CD4-positive, alpha-beta T cell (primary cell): ENCODE results near the gene YY1. TPM values are rescaled to one million over a fixed set of nuclear protein-coding genes. Genes with fewer than 3 reads are reported as not detected.
A peak's percentile ranks its signal among the peaks of the same experiment; 100 is the strongest.

ENCODE experiments used
- ATAC-seq: fragments of 200-7000 bp; cut with Tn5 transposase; one replicate; pipeline ENCODE4 v1.10.0; 2022; ENCODE audit warnings: mild to moderate bottlenecking; ENCODE audit not compliant: poor library complexity
- CTCF ChIA-PET: fragments of 350-600 bp; sonication (Branson Sonifier 250); formaldehyde crosslinking; loops from one replicate; lab custom pipeline; 2021; ENCODE audit warnings: antibody characterized with exemption, inconsistent platforms; lab: Charles Lee
- POLR2A ChIA-PET: fragments of 350-600 bp; sonication (Branson Sonifier 250); formaldehyde crosslinking; loops from one replicate; lab custom pipeline; 2021; ENCODE audit warnings: antibody characterized with exemption, inconsistent platforms; lab: Charles Lee
- DNase-seq, 14 experiments: peaks; one replicate each; pipeline ENCODE4 v3.0.0-alpha.2; 2013 to 2020; ENCODE audit warnings: mixed read lengths in 2 of 14
- H3K27ac ChIP-seq, 2 donors: one replicate each; pipeline versions ENCODE4 v1.5.1 to v1.7.0; 2013; ENCODE audit warnings: low read length in 2 of 2, low read depth in 1 of 2, mild to moderate bottlenecking in 1 of 2
- H3K27me3 ChIP-seq, 2 experiments: 1 replicate in 1 of 2; 2 replicates in 1 of 2; pipeline versions ENCODE4 v1.6.1 to v1.7.0; 2013; ENCODE audit warnings: low read length in 2 of 2, control low read depth in 1 of 2, mild to moderate bottlenecking in 1 of 2, moderate library complexity in 1 of 2; ENCODE audit not compliant: insufficient read depth in 2 of 2, control insufficient read depth in 1 of 2
- H3K36me3 ChIP-seq: one replicate; pipeline ENCODE4 v1.6.1; 2013; ENCODE audit warnings: low read length, control low read depth; ENCODE audit not compliant: insufficient read depth
- H3K4me1 ChIP-seq: one replicate; pipeline ENCODE4 v1.6.1; 2013; ENCODE audit warnings: low read length, control low read depth; ENCODE audit not compliant: insufficient read depth
- H3K4me3 ChIP-seq: one replicate; pipeline ENCODE4 v1.5.1; 2013; ENCODE audit warnings: mild to moderate bottlenecking, low read length, moderate library complexity
- H3K9me3 ChIP-seq, 2 experiments: 1 replicate in 1 of 2; 2 replicates in 1 of 2; pipeline versions ENCODE4 v1.6.1 to v1.7.0; 2013; ENCODE audit warnings: low read length in 2 of 2, mild to moderate bottlenecking in 2 of 2, control low read depth in 1 of 2, moderate library complexity in 1 of 2; ENCODE audit not compliant: control insufficient read depth in 1 of 2, insufficient read depth in 1 of 2
- H3K27ac Mint-ChIP-seq: one replicate; pipeline ENCODE4 v1.8.0; 2020; ENCODE audit warnings: mixed read lengths
- H3K27me3 Mint-ChIP-seq: one replicate; pipeline ENCODE4 v1.8.0; 2021; ENCODE audit warnings: mixed read lengths
- H3K36me3 Mint-ChIP-seq: one replicate; pipeline ENCODE4 v1.8.0; 2021; ENCODE audit warnings: low read depth, mixed read lengths
- H3K4me1 Mint-ChIP-seq: one replicate; pipeline ENCODE4 v1.8.0; 2021; ENCODE audit warnings: low read depth, mixed read lengths
- H3K4me3 Mint-ChIP-seq: one replicate; pipeline ENCODE4 v1.8.0; 2020; ENCODE audit warnings: mild to moderate bottlenecking, mixed read lengths
- H3K9me3 Mint-ChIP-seq: one replicate; pipeline ENCODE4 v1.8.0; 2020; ENCODE audit warnings: mixed read lengths
- intact Hi-C, 2 experiments: fragments of 100-400 bp; cut with DNase I in 1 of 2; cut with micrococcal nuclease in 1 of 2; formaldehyde crosslinking; loops; one replicate each; pipeline versions ENCODE4 v1.15.1 to v1.9.0; 2023 to 2025; cut with DNase I, micrococcal nuclease
- total RNA-seq, 174 experiments: library from RNA in 2 of 174; stranded (reverse) in 2 of 174; gene quantifications; one replicate each; pipeline ENCODE4 v1.2.3 and lab custom pipeline; 2021 to 2026
- TF ChIP-seq, protein P1 (sequence below): fragments of 200-600 bp; IDR thresholded peaks from one replicate; pipeline ENCODE4 v1.8.0; 2022; ENCODE audit warnings: antibody characterized with exemption, mild to moderate bottlenecking

The YY1 gene
- total RNA-seq, 2 experiments from 2014 or later = 68.9 to 70.4 TPM

- POLR2A ChIA-PET = interaction anchor here (0.6 kb wide), 1 partner anchor 9 kb away, joined by 3 read pairs; no protein-coding TSS in a partner anchor
- H3K36me3 ChIP-seq = peaks cover 8% of the 10 kb centered on the region
- no peak overlapping the region for H3K4me3 ChIP-seq
- Mint-ChIP-seq H3K4me3 (no peak overlapping the region), H3K27me3 (no peaks in the 10 kb centered on the region), H3K4me1 (no peaks in the 10 kb centered on the region), H3K9me3 (no peaks in the 10 kb centered on the region), H3K36me3 (no peaks in the 10 kb centered on the region), H3K27ac (no peak overlapping the region)
- H3K27ac ChIP-seq = no peak overlapping the region
- H3K27me3 ChIP-seq = no peaks in the 10 kb centered on the region
- TF ChIP-seq, protein P1, sequence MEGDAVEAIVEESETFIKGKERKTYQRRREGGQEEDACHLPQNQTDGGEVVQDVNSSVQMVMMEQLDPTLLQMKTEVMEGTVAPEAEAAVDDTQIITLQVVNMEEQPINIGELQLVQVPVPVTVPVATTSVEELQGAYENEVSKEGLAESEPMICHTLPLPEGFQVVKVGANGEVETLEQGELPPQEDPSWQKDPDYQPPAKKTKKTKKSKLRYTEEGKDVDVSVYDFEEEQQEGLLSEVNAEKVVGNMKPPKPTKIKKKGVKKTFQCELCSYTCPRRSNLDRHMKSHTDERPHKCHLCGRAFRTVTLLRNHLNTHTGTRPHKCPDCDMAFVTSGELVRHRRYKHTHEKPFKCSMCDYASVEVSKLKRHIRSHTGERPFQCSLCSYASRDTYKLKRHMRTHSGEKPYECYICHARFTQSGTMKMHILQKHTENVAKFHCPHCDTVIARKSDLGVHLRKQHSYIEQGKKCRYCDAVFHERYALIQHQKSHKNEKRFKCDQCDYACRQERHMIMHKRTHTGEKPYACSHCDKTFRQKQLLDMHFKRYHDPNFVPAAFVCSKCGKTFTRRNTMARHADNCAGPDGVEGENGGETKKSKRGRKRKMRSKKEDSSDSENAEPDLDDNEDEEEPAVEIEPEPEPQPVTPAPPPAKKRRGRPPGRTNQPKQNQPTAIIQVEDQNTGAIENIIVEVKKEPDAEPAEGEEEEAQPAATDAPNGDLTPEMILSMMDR = no peak
- CTCF ChIA-PET = interaction anchor here (2.5 kb wide), 1 partner anchor 9 kb away, joined by 8 read pairs; no protein-coding TSS in a partner anchor
- DNase-seq (peak in 1 of 14 experiments; percentile 16), ATAC-seq (no peak)
- H3K9me3 ChIP-seq = no peaks in the 10 kb centered on the region
- H3K4me1 ChIP-seq = peaks cover 7% of the 10 kb centered on the region
- intact Hi-C loops = no loop called here
Observed at GRCh38 chr14:100294213-100294962, 55.4 kb downstream of the YY1 start.

GRCh38 chr14:100294963-100295330, 56.0 kb downstream of the YY1 start:
- peaks cover 7% of the 10 kb centered on the region for H3K4me1 ChIP-seq
- ChIA-PET POLR2A (no interaction called here), CTCF (interaction anchor here (2.5 kb wide), 1 partner anchor 10 kb away, joined by 8 read pairs; no protein-coding TSS in a partner anchor)
- H3K9me3 ChIP-seq = no peaks in the 10 kb centered on the region
- intact Hi-C loops = no loop called here
- TF ChIP-seq, protein P1 = no peak
- peaks cover 8% of the 10 kb centered on the region for H3K36me3 ChIP-seq
- no peak for DNase-seq
- H3K36me3 Mint-ChIP-seq = no peaks in the 10 kb centered on the region
- H3K4me3 Mint-ChIP-seq = no peak overlapping the region
- no peak overlapping the region for H3K4me3 ChIP-seq
- ATAC-seq = no peak
- H3K27me3 ChIP-seq = no peaks in the 10 kb centered on the region
- no peaks in the 10 kb centered on the region for H3K4me1 Mint-ChIP-seq
- H3K27ac ChIP-seq = no peak overlapping the region
- no peaks in the 10 kb centered on the region for H3K27me3 Mint-ChIP-seq
- H3K9me3 Mint-ChIP-seq = no peaks in the 10 kb centered on the region
- no peak overlapping the region for H3K27ac Mint-ChIP-seq

GRCh38 chr14:100295376-100296105, 56.6 kb downstream of the YY1 start:
- Histone ChIP-seq H3K27me3 (no peaks in the 10 kb centered on the region), H3K36me3 (peaks cover 8% of the 10 kb centered on the region), H3K27ac (no peak overlapping the region), H3K4me3 (no peak overlapping the region), H3K4me1 (peaks cover 7% of the 10 kb centered on the region), H3K9me3 (no peaks in the 10 kb centered on the region)
- no peaks in the 10 kb centered on the region for H3K9me3 Mint-ChIP-seq
- no peaks in the 10 kb centered on the region for H3K36me3 Mint-ChIP-seq
- no peak for ATAC-seq
- TF ChIP-seq, protein P1 = no peak
- no peaks in the 10 kb centered on the region for H3K4me1 Mint-ChIP-seq
- H3K27ac Mint-ChIP-seq = no peak overlapping the region
- no peak for DNase-seq
- H3K4me3 Mint-ChIP-seq = no peak overlapping the region
- intact Hi-C loops = no loop called here
- ChIA-PET CTCF (interaction anchor here (2.5 kb wide), 1 partner anchor 10 kb away, joined by 8 read pairs; no protein-coding TSS in a partner anchor), POLR2A (no interaction called here)
- no peaks in the 10 kb centered on the region for H3K27me3 Mint-ChIP-seq
